GM21619 (cell line): ENCODE data around the gene ARHGAP8.
"Not testable (repeated sequence)": the region's sequence is repeated elsewhere in the genome, so short reads cannot be mapped to it uniquely, and the experiment has no call there.

Experiments used
- ATAC-seq: cut with Tn5 transposase; IDR thresholded peaks from one replicate; pipeline ENCODE4 v1.9.1; 2021; ENCODE audit not compliant: unreplicated experiment

ARHGAP8 gene

DNA sequence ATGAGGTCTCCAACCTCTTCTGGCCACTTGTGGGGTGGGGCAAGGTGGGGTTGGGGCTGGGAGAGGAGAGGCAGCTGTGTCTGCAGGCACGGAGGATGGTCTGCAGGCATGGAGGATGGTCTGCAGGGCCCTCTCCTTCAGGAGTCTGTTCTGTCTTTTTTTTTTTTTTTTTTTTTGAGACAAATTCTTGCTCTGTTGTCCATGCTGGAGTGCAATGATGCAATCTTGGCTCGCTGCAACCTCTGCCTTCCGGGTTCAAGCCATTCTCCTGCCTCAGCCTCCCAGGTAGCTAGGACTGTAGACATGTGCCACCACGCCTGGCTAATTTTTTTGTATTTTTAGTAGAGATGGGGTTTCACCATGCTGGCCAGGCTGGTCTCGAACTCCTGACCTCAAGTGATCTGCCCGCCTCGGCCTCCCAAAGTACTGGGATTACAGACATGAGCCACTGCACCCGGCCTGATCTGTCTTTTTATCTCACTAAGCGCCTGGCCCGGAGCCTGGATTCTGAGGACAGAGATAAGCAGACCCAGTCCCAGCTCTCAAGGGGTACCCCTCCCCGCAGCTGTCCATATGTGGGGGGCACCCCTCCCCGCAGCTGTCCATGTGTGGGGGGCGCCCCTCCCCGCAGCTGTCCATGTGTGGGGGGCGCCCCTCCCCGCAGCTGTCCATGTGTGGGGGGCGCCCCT, 47.7 kb downstream of the ARHGAP8 start:
- ATAC-seq: not testable (repeated sequence)

DNA sequence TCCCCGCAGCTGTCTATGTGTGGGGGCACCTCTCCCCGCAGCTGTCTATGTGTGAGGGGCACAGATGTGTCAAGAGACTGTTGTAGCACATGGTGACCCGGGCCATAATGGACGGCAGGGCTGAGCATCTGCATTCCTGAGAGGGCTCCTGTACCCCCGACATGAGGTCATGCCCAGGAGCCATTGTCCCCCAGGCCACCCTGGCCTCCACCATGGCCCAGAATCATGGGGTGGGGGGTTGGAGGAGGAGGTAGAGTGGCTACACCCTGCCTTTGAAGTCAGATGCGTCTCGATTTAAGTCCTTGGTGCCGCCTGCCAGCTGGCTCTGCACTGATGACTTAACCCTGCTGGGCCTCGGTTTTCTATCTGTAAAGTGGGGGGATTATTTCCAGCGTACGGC, 49.1 kb downstream of the ARHGAP8 start:
- no peak for ATAC-seq

DNA sequence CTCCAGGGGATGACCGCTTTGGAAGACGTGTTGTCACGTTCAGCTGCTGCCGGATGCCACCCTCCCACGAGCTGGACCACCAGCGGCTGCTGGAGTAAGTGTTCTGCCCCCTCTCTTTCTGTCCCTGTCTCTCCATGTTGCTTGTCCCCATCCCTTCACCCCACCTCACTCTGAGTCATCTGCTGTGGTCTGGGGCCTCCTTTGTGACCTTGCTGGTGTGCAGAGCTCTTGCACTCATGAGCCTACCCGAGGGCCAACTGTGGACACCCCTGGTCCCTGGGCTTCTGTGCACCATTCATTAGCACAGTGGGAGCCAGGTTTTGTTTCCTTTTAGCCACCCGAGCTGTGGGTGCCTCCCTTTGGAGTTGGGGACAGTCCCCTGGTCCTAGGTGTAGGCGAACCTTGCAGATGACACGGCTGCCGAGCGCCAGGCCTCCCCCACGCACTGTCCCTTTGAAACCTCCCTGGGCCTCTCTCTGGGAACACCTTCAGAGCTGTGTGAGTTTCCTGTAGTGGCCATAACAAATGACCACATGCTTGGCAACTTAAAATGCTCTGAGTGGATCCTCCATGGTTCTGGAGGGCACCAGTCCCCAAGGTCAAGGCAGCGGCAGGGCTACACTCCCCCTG, 49.8 kb downstream of the ARHGAP8 start:
- ATAC-seq: no peak

DNA sequence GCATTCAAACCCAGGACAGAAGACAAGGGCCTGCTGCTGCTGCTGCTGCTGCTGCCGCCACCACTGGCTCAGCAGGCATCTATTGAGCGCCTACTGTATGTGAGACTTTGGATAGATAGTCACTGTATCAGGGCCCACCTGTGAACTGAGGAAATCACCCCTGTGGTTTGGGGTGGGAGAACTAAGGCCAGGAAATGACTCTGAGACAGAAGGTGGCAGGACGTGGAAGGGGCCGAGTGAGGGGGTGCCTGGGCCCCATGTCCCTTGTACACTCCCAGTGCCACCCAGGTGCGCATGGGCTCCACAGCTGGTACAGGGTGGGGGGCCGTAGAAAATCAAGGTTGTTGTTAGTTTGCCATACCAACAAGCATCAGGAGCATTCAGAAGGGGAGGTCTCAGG, 50.6 kb downstream of the ARHGAP8 start:
- ATAC-seq: no peak

DNA sequence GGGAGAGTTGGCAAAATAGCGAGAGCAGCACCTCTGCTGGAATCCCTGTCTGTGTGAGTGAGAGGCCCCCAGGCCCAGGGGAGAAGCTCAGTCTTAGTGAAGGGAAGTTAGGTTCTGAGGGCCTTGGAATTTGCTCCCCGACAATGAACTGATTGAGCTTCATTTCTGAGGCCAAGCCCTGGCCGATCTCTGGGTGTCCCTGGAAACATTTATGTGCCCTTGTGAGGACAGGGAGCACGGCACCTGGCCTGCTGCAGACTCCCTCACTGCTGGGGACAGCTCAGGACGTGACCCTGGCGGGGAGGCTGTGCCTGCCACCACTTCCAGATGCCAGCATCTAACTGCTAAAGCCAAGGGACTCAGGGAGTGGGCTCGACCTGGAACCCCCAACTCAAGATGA, 52.0 kb downstream of the ARHGAP8 start:
- ATAC-seq: no peak

DNA sequence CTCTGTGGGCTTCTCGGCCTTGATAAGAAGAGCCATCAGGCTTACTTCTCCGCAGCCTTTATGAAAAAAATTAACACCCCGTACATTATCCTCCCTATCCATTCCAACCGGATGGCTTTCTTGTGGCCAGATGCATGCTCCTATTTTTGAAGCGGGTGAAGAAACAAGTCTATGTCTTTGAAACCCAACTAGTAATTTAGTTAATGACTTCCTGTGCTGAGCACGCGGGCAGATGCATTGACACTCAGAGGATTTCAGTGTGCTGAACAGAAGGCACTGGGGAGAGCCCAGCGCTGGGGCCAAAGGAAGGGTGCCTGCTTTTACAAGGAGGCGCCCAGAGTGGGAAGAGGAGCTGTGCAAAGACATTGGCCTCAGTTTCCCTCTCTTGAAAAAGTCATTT, 53.3 kb downstream of the ARHGAP8 start:
- no peak for ATAC-seq

DNA sequence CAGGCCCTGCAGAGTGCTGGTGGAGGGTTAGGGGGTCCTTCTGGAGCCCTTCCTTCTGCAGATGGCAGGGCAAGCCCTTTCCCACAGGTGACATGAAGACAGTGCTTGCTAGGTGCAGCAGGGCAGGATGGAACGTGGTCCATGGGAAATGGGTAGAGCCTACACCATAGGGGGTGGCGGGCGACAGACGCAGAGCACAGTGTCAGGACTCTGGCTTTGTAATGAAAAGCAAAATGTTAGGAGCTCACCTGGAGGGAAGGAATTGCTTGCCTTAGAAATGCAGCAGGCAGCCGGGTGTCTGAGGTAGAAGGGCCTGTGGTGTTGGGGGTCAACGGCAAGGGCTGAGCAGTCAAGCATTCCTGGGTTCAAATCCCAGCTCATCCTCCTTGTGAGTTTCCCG, 54.9 kb downstream of the ARHGAP8 start:
- ATAC-seq: no peak

DNA sequence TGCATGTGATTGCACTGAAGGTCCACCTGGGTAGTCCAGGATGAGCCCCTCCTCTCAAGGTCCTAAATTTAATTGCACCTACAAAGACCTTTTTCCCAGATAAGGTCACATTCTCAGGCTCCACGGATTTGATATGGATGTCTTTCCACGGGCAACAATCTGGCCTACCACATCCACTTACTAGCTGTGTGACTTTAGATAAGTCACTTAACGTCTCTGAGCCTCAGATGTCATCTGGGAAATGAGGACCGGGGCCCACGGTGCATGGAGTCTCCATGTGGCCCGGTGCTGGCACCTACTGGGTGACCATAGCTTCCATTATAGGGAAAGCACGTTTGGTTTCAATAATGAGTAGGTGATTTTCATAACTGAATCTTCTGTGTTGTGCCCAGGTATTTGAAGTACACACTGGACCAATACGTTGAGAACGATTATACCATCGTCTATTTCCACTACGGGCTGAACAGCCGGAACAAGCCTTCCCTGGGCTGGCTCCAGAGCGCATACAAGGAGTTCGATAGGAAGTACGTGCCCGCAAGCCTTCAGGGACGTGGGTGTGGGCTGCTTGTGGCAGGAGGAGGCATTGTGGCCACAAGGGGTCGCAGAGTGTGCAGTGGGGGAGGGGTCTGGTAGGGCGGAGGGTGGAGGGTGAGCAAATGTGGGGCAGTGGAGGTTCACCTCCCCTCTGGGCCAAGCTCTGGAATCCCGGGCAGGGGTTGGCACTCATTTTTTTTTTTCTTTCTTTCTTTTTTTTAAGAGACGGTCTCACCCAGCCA, 55.7 kb downstream of the ARHGAP8 start:
- no peak for ATAC-seq

DNA sequence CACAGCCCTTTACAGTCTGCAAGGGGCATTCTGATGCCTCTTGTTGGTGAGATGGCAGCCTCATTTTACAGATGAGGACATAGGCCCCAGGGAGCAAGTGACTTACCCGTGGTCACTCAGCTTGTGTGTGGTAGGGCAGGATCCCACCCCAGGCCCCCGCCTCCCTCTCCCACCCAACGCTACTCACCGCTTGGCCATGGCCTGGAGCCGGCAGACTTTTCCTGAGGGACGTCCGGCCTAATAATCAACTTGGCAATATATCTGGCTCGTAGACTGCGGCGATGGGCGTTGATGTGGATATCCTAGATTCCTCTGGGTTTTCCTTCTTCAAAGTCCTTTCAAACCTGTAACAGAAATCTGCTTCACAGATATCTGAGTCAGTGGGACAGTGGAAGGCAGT, 57.1 kb downstream of the ARHGAP8 start:
- no peak for ATAC-seq

DNA sequence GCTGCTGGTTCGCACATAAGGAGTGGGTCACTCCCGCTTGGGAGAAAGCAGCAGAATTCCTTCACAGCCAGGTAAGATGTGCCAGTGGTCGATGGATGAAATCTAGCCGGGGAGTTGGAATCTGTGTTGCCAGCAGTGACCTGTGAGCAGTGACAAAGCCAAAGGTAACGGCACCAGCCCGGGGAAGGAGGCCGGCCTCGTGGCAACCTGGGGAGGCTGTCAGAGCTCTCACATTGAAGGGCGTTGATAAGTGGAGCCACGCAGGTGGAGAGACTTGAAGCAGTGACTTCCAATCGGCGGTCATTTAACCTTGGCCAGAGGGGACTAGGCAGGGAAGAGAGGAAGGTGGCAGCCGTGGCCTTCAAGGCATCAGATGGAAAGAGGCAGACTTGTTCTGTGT, 58.8 kb downstream of the ARHGAP8 start:
- ATAC-seq: no peak

DNA sequence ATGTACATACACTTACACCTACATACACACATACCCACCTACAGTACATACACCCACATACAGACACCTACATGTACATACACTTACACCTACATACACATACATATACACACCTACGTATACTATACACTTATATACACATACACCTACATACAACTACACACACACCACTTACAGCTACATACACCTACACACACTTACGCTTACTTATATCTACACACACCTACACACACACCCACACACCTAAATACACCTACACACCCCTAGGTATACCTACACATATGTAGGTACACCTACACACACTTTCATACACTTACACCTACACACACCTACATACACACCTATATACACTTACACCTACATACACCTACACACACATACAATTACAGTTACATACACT, 61.0 kb downstream of the ARHGAP8 start:
- ATAC-seq: no peak

DNA sequence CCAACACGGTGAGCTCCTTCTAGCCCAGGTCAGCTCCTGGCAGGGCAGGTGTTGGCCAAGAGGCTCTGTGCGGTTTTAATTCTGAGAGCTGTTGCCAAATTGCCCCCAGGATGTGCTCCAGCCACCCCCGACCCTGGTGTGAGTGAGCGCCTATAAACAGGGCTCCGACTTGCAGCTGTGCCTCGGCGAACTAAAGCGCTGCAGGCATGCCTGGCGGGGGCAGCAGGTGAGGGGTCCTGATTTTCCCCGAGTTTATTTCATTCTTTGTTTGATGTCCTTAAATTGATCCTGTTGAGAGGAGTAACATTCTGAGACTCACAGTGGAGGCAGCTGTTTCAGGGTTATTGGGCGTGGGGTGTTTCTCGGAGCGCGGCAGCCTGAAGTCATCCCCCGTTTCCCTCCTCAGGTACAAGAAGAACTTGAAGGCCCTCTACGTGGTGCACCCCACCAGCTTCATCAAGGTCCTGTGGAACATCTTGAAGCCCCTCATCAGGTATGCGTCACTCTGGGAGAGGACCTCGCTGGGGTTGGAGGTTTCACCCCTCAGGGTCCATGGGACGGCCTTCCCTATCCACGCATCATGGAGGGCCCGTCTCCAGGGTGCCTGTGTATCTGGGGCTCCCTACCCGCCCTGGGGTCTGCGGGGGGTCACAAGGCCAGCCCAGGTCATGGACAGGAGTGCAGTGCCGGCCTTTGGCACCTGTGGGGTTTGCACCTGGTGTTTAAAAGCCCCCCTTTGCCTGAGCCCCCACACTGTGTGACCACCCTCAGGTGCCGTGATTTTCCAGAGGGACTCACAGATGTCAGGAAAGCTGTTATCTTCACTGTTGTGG, 62.1 kb downstream of the ARHGAP8 start:
- ATAC-seq: no peak

DNA sequence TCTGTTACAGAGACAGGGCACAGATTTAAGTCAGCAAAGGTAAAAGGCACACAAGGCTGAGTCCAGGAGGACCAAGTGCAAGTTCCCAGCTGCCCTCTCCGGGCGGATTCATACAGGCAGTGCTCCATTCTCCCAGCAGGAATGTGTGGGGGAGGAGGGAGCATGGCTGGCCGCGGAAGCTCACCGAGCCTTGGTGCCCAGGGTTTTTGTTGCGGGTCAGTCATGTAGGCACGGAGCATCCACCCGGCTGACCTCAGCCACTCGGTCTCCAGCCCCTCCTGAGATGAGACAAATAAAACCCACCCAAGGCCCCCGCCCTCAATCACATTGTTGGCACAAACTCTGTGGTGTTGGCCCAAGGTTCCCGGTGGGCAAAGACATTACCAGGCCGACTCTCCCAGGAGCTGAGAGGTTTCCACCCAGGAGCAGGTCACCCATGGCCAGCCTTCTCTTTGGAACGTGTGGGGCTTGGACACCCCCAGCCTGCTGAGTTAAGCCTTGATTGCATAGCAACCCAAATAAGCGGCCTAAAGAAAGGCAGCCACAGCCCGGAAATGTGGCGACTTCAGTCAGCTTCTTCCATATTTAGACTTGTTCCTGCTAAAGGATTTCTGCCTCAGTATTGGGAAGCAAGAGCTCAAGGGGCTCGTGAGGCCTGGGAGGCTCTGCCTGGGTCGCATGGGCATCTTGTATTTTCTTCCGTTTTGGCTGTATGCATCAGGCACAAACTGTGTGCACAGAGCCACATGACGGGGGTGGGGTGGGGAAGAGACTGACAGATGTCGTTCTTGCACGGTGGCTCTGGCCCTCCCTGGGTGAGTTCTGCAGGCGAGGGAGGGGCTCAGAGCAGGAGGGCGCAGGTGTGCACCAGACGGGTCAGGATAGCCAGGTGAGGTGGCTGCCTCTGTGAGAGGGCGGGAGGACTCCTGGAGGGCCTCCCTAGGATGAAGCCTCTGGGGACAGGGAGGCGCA, 63.0 kb downstream of the ARHGAP8 start:
- no peak for ATAC-seq

DNA sequence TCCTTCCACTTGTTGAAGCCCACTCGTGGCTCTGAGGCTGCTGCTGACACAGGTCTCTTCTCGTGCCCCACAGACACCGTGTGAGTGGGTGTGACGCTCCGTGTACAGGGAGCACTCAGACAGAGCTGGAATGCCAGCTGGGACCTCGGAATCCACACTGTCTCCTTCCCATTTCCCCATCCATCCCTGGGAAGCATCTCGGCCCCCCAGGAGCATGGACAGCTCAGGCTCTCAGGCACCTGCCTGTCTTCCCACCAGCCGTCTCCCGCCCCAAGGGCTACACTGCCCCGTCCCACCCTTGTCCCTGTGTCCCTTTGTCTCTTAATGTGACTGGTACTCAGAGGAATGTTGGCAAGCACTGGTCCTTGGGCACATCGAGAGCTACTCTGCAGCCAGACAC, 63.8 kb downstream of the ARHGAP8 start:
- ATAC-seq: no peak

DNA sequence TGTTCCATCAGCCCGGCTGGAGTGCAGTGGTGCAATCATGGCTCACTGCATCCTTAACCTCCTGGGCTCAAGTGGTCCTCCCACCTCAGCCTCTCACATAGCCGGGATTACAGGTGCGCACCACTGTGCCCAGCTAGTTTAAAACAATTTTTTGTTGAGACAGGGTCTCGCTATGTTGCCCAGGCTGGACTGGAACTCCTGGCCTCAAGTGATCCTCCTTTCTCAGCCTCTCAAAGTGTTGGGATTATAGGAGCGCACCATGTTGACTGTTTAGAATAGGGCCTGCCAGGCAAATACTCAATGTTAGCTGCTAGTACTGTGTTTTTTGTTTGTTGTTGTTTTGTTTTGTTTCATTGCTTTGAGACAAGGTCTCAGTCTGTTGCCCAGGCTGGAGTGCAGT, 66.4 kb downstream of the ARHGAP8 start:
- ATAC-seq: no peak

DNA sequence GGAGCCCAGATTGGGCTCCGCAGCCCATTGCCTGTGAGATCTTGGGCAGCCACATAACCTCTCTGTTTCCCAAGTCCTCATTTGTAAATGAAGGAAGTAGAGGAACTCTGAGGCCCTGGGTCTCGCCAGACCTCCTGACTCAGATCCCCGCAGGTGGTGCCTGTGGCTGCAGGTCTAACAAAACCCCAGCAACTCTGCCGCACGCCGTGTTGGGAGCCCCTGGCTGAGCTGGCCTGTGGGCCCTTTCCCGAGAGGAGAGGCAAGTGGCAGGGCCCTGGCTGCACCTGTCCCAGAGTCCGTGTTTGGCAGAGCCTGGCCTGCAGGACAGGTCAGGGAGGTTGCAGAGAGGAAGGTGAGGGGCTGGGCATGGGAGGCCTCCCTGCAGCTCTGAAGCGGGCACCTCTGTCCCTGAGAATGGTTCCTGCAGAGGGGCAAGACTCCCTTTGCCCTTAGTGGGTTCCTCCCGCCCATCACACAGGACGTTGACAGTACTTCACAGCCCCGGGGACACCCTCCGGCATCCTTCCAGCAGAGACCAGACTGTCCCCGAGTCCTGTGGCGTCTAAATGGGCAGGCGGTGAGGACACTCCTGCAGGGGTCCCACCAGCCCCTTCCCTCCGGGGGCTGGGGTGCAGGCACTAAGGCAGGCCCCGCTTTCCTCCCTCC, 67.7 kb downstream of the ARHGAP8 start:
- ATAC-seq: no peak

DNA sequence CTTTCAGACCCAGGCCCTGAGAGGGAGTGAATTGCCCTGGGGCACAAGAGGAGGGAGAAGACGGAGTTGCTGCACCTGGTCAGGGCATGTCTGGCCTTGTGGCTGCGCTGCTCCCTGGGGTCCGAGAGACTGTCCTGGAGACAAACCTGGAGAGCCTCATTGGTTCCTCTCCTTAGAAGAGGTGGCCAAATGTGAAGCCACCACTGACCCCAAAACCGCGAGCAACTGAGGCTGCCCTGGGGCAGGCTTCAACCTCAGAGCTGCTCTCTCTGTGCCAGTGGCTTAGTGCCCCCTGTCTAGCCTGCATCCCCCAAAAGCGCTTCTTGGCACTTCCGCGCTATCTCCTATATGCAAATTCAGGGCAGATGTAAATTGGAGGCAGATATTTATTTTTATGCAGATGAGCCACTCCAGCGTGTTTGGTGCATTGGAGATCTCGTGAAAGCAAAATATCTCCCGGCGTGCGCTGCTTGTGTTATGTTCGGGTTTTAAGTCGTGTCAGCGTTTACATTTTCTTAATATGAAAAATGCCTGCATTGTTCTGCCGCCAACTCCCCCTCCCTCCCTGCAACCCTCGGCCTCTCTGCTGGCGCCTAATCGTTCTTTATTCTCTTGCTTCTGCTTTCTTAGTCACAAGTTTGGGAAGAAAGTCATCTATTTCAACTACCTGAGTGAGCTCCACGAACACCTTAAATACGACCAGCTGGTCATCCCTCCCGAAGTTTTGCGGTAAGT, 69.5 kb downstream of the ARHGAP8 start:
- no peak for ATAC-seq

DNA sequence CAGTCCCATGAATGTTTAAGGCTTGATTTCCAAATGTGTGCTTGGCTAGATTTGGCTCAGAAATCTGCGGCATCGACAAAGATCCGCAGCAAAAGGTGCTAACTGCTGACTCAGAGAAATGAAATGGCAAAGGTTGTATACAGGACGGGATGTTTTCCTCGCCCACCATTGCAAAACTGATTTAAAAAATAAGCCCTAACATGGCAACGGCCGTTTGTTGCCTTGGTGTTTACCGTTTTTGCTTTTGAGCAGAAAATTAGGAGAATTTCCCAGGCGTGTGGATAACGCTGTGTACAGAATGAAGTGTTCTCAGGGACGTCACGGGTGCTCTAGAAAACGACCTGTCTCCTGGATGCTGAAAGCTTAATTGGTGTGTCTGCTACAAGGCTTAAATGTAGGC, 70.2 kb downstream of the ARHGAP8 start:
- ATAC-seq: no peak

DNA sequence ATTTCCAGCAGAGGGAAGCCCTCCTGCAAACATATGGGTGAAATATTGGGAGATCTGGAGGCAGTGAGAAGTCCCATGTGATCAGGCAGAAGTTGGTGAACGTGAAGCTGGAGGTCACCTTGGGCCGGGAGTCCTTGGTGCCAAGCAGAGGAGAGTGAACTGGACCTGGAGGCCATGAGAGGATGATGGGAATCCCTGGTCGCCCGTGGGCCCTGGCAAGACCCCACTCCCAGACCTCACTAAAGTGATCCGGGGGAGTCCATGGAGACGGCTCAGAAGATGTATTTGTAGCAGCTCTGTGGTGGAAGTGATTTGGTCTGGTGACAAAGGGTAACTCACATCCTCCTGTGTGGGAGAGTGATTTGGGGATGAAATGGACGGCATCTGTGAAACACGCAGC, 71.0 kb downstream of the ARHGAP8 start:
- ATAC-seq: no peak
